ENCODE results near the gene ATF4. TPM values are rescaled to one million over a fixed set of nuclear protein-coding genes. Genes with fewer than 3 reads are reported as not detected.

Gene ATF4, protein sequence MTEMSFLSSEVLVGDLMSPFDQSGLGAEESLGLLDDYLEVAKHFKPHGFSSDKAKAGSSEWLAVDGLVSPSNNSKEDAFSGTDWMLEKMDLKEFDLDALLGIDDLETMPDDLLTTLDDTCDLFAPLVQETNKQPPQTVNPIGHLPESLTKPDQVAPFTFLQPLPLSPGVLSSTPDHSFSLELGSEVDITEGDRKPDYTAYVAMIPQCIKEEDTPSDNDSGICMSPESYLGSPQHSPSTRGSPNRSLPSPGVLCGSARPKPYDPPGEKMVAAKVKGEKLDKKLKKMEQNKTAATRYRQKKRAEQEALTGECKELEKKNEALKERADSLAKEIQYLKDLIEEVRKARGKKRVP
- total RNA-seq (ENCODE audit: low replicate concordance), result 315 and 398 TPM in 2 replicates
- long read RNA-seq, transcript ATF4-202 (3 exons, 1,419 nt), result major isoform, 873 of 917 reads
- long read RNA-seq, transcript ATF4-201 (2 exons, 2,019 nt), result minor isoform, 16 of 917 reads
- long read RNA-seq, partial matches to known transcripts, result 2 of 917 reads
- long read RNA-seq, other reads (novel, unspliced or antisense), result 26 of 917 reads

DNA sequence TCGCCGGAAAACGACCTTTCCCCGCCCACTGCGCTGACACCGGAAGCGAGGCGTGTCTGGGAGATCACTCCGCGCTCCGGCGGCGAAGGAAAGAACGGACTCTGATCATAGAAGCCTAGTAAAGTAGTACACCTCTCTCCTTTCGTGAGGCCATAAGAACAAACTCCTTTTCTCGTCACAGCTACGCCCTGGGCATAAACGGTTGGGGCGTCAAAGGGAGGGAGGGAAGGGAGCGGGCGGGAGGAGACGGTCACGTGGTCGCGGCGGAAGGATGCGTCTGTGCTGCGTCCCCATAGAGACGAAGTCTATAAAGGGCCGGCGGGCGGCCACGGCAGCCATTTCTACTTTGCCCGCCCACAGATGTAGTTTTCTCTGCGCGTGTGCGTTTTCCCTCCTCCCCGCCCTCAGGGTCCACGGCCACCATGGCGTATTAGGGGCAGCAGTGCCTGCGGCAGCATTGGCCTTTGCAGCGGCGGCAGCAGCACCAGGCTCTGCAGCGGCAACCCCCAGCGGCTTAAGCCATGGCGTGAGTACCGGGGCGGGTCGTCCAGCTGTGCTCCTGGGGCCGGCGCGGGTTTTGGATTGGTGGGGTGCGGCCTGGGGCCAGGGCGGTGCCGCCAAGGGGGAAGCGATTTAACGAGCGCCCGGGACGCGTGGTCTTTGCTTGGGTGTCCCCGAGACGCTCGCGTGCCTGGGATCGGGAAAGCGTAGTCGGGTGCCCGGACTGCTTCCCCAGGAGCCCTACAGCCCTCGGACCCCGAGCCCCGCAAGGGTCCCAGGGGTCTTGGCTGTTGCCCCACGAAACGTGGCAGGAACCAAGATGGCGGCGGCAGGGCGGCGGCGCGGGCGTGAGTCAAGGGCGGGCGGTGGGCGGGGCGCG lies at the start of gene ATF4:
Gene ATF4, plus strand, starts transcription at position 337 of the 880 bp plus-strand sequence. CDS start 884 bp downstream, outside the sequence.
- peaks cover 46% of the 10 kb centered on the region for H3K4me1 Mint-ChIP-seq (ENCODE audit: unreplicated experiment)
- H3K27me3 Mint-ChIP-seq, result peaks cover 4% of the 10 kb centered on the region
- H3K9me3 Mint-ChIP-seq, result no peaks in the 10 kb centered on the region
- H3K27ac Mint-ChIP-seq, result peak within 1 kb of the TSS; percentile 100
- peaks cover 42% of the 10 kb centered on the region for H3K36me3 Mint-ChIP-seq
- TF ChIP-seq, protein P1, sequence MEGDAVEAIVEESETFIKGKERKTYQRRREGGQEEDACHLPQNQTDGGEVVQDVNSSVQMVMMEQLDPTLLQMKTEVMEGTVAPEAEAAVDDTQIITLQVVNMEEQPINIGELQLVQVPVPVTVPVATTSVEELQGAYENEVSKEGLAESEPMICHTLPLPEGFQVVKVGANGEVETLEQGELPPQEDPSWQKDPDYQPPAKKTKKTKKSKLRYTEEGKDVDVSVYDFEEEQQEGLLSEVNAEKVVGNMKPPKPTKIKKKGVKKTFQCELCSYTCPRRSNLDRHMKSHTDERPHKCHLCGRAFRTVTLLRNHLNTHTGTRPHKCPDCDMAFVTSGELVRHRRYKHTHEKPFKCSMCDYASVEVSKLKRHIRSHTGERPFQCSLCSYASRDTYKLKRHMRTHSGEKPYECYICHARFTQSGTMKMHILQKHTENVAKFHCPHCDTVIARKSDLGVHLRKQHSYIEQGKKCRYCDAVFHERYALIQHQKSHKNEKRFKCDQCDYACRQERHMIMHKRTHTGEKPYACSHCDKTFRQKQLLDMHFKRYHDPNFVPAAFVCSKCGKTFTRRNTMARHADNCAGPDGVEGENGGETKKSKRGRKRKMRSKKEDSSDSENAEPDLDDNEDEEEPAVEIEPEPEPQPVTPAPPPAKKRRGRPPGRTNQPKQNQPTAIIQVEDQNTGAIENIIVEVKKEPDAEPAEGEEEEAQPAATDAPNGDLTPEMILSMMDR (conservative IDR thresholded peaks at IDR 0.05), result no peak
- H3K4me3 Mint-ChIP-seq, result peak within 1 kb of the TSS; percentile 100
- DNase-seq (ENCODE audit: extremely low spot score, unreplicated experiment), result peak; percentile 90

DNA sequence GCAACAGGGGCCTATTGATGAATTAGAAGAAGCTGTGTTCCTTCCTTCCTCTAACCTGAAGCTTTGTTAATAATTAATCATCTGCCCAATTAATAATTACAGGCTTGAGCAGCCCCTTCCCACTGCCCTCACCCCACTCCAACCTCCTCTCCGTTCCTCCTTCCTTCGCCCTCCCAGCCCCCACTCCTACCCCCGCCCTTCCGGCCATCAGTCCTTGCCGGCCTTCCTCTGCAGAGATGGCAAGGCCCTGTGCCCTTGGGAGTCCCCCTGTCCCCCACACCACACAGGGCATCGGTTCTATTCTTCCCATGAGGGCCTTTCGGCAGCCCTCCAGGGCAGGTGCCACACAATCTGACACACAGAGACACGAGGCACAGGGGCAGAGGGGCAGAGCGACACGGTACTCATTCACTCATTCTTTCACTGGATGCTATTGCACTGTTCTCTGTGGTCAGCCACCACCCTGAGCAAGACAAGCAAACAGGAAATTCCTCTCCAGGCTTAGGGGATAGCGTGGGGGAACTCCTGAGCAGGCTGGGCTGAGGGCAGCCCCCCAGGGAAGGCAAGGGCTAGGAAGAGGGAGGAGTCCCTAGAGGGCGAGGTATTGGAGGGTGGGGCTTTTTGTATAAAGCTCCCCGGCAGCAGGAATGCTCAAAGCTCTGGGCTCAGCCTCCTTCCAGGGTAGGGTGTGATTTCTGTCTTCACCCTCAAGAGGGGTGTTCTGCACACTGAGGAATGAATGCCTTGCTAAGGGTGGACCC lies 48.8 kb upstream of the ATF4 start:
- H3K9me3 Mint-ChIP-seq, result no peaks in the 10 kb centered on the region
- peak overlapping the region; percentile 100 for H3K27ac Mint-ChIP-seq
- DNase-seq (ENCODE audit: extremely low spot score, unreplicated experiment), result no peak
- TF ChIP-seq, protein P1 (conservative IDR thresholded peaks at IDR 0.05), result no peak
- no peaks in the 10 kb centered on the region for H3K27me3 Mint-ChIP-seq
- peak overlapping the region; percentile 81 for H3K4me3 Mint-ChIP-seq
- H3K4me1 Mint-ChIP-seq (ENCODE audit: unreplicated experiment), result peaks cover 54% of the 10 kb centered on the region
- H3K36me3 Mint-ChIP-seq, result no peaks in the 10 kb centered on the region

DNA sequence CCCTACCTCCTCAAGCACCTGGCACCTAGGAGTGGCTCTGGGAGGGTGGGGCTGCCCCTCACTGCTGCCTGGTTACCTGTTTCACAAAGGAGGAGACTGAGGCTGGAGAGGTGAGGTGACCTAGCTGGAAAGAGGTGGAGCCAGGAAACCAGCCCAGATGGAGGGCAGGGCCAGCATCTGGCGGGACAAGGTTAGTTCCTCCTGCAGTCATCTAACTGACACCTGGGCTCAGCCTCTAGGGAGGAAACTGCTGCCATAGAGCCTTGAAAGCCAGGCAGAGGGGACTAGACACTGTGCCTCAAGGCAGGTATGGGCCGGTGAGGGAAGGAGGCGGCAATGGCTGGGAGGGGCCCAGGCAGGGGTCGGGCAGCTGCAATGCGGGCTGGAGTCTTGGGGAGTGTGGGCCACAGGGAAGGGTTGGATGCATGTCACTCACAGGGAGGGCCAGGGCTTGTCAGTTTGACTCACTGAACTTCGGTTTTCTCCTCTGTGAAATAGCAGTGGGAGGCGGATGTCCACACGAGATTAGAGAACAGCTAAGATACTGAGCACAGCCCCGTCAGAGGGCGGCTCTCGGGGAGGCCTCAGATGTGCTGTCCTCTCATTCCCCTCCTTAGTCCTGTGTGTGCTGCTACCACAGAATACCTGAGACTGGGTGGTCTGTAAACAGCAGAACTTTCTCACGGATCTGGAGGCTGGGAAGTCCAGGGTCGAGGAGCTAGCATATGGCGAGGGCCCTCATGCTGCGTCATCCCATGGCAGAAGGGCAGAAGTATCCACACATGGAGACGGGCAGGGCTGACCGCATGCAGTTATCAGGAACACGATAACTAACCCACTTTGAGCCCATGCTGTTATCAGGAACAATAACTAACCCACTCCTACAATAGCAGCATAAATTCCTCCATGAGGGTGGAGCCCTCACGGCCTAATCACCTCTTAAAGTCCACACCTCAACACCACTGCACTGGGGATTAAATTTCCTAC lies 47.5 kb upstream of the ATF4 start:
- no peaks in the 10 kb centered on the region for H3K36me3 Mint-ChIP-seq
- peak overlapping the region; percentile 89 for H3K4me3 Mint-ChIP-seq
- H3K27ac Mint-ChIP-seq, result peak overlapping the region; percentile 100
- H3K27me3 Mint-ChIP-seq, result no peaks in the 10 kb centered on the region
- peaks cover 50% of the 10 kb centered on the region for H3K4me1 Mint-ChIP-seq (ENCODE audit: unreplicated experiment)
- TF ChIP-seq, protein P1 (conservative IDR thresholded peaks at IDR 0.05), result no peak
- no peaks in the 10 kb centered on the region for H3K9me3 Mint-ChIP-seq
- no peak for DNase-seq (ENCODE audit: extremely low spot score, unreplicated experiment)

DNA sequence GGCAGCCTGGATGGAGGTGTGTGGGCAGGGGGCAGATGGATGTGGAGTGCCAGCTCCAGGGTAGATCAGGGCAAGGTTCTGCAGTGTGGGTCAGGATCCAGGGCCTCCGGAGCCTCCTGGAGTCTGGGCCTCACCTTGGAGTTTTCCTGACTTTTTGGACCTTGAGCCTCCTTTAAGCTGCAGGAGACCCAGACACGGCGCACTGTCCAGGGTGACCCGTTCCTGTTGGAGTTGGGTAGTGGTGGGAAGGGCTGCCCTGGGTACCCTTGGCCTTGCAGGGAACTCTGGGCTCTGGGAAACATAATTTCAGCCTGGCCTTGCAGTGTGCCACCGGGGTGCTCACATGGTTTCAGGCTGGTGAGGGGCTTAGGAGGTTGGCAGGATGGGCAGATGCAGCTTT lies 46.5 kb upstream of the ATF4 start:
- H3K9me3 Mint-ChIP-seq, result no peaks in the 10 kb centered on the region
- TF ChIP-seq, protein P1 (conservative IDR thresholded peaks at IDR 0.05), result no peak
- H3K4me3 Mint-ChIP-seq, result no peak overlapping the region
- H3K4me1 Mint-ChIP-seq (ENCODE audit: unreplicated experiment), result peaks cover 45% of the 10 kb centered on the region
- no peaks in the 10 kb centered on the region for H3K36me3 Mint-ChIP-seq
- H3K27ac Mint-ChIP-seq, result peak overlapping the region; percentile 100
- H3K27me3 Mint-ChIP-seq, result no peaks in the 10 kb centered on the region
- no peak for DNase-seq (ENCODE audit: extremely low spot score, unreplicated experiment)
